ENCODE measurements around the gene PRR7.

GRCh38 chr5:177487144-177487543 lies 40.5 kb downstream of the PRR7 start:
- TF ChIP-seq CTCF (conservative IDR thresholded peaks at IDR 0.05; ENCODE audit: low read depth, low read length) (no peak), EZH2 (IDR thresholded peaks at IDR 0.05; ENCODE audit: low read length, unreplicated experiment) (no peak)
